H1 (cell line): Measurements from ENCODE around the gene NQO2. TPM values are rescaled to one million over a fixed set of nuclear protein-coding genes. Genes with fewer than 3 reads are reported as not detected.

Source experiments
- CTCF ChIA-PET: fragments of 300-600 bp; sonication (Branson Sonifier 250); formaldehyde crosslinking; loops from one replicate; lab custom pipeline; 2021; ENCODE audit not compliant: partially characterized antibody; lab: Charles Lee
- POLR2A ChIA-PET: fragments of 300-600 bp; sonication (Branson Sonifier 250); formaldehyde crosslinking; loops from one replicate; lab custom pipeline; 2021; ENCODE audit warnings: inconsistent platforms; ENCODE audit not compliant: partially characterized antibody; lab: Charles Lee
- DNase-seq, 2 experiments: peaks; one replicate each; pipeline versions ENCODE4 v3.0.0 to v3.0.0-alpha.2; 2010 to 2022; ENCODE audit warnings: low spot score in 2 of 2, low read depth in 1 of 2, mixed read lengths in 1 of 2
- FAIRE-seq: peaks from 2 replicates; lab custom pipeline; 2011; peaks lifted over from hg19 to GRCh38; lab: Jason Lieb, UNC
- H2AFZ ChIP-seq: 2 replicates; pipeline ENCODE4 v1.8.1; 2012; ENCODE audit warnings: low read length, inconsistent platforms
- H2AK5ac ChIP-seq: 2 replicates; pipeline ENCODE4 v1.6.1; 2013; ENCODE audit warnings: low read depth, low read length
- H2BK120ac ChIP-seq: replicated peaks from 2 replicates; pipeline ENCODE3; 2013; ENCODE audit warnings: low read depth, low read length, inconsistent platforms
- H2BK12ac ChIP-seq: 2 replicates; pipeline ENCODE4 v1.6.1; 2013; ENCODE audit warnings: low read depth, low read length
- H2BK15ac ChIP-seq: 2 replicates; pipeline ENCODE4 v1.6.1; 2013; ENCODE audit warnings: low read length
- H2BK20ac ChIP-seq: 2 replicates; pipeline ENCODE4 v1.6.1; 2013; ENCODE audit warnings: low read length
- H2BK5ac ChIP-seq: 2 replicates; pipeline ENCODE4 v1.6.1; 2013; ENCODE audit warnings: low read depth, low read length
- H3K14ac ChIP-seq: 2 replicates; pipeline ENCODE4 v1.6.1; 2013; ENCODE audit warnings: inconsistent platforms; ENCODE audit not compliant: insufficient read length
- H3K18ac ChIP-seq: 2 replicates; pipeline ENCODE4 v1.6.1; 2013; ENCODE audit warnings: low read length; ENCODE audit errors: extremely low read depth
- H3K23ac ChIP-seq: 2 replicates; pipeline ENCODE4 v1.6.1; 2013; ENCODE audit warnings: inconsistent platforms; ENCODE audit not compliant: insufficient read length
- H3K23me2 ChIP-seq: 2 replicates; pipeline ENCODE4 v1.6.1; 2013; ENCODE audit warnings: low read depth, low read length
- H3K27ac ChIP-seq: 2 replicates; pipeline ENCODE4 v1.6.1; 2011; ENCODE audit warnings: low read depth, low read length, inconsistent platforms
- H3K27me3 ChIP-seq, 4 experiments: replicated peaks in 1 of 4; 1 replicate in 1 of 4; 2 replicates in 3 of 4; pipeline versions ENCODE4 v1.6.1 to v1.8.1; 2011 to 2013; ENCODE audit warnings: low read length in 3 of 4, mild to moderate bottlenecking in 3 of 4, inconsistent platforms in 2 of 4, mixed read lengths in 2 of 4, moderate library complexity in 1 of 4; ENCODE audit not compliant: control insufficient read depth in 3 of 4, insufficient read depth in 3 of 4; ENCODE audit errors: extremely low read depth in 1 of 4
- H3K36me3 ChIP-seq, 4 experiments: 2 replicates each; pipeline versions ENCODE4 v1.6.1 to v1.8.1; 2011 to 2013; ENCODE audit warnings: mild to moderate bottlenecking in 4 of 4, low read length in 3 of 4, moderate library complexity in 2 of 4, control low read depth in 1 of 4, inconsistent platforms in 1 of 4; ENCODE audit not compliant: insufficient read depth in 4 of 4, control insufficient read depth in 2 of 4
- H3K4ac ChIP-seq: replicated peaks from 2 replicates; pipeline ENCODE3; 2013; ENCODE audit warnings: low read length, low read depth, mixed read lengths, inconsistent platforms; ENCODE audit not compliant: insufficient read length
- H3K4me1 ChIP-seq, 4 experiments: replicated peaks in 1 of 4; 1 replicate in 1 of 4; 2 replicates in 3 of 4; pipeline versions ENCODE4 v1.6.1 to v1.8.1; 2011 to 2013; ENCODE audit warnings: low read length in 3 of 4, inconsistent platforms in 2 of 4, mixed read lengths in 1 of 4; ENCODE audit not compliant: insufficient read depth in 4 of 4, control insufficient read depth in 3 of 4
- H3K4me2 ChIP-seq, 2 experiments: 2 replicates each; pipeline versions ENCODE4 v1.6.1 to v1.8.1; 2011 to 2013; ENCODE audit warnings: low read depth in 2 of 2, low read length in 2 of 2, control low read depth in 1 of 2, inconsistent platforms in 1 of 2, mild to moderate bottlenecking in 1 of 2; ENCODE audit not compliant: insufficient read depth in 1 of 2
- H3K4me3 ChIP-seq, 4 experiments: fragments of 200-600, 300-600 bp in 1 of 4; sonication (generic), shearing (Covaris generic), sonication (Bioruptor Twin) in 1 of 4; 2 replicates each; pipeline versions ENCODE4 v1.5.1 to v1.8.1; 2011 to 2016; ENCODE audit warnings: low read length in 4 of 4, low read depth in 3 of 4, control low read depth in 2 of 4, inconsistent platforms in 2 of 4, mild to moderate bottlenecking in 2 of 4, mixed read lengths in 1 of 4, moderate library complexity in 1 of 4; ENCODE audit not compliant: insufficient read depth in 2 of 4; ENCODE audit errors: extremely low read depth in 1 of 4
- H3K56ac ChIP-seq: replicated peaks from 2 replicates; pipeline ENCODE3; 2013; ENCODE audit warnings: low read depth, mild to moderate bottlenecking, mixed read lengths, low read length, inconsistent platforms; ENCODE audit not compliant: insufficient read length
- H3K79me1 ChIP-seq: 2 replicates; pipeline ENCODE4 v1.6.1; 2013; ENCODE audit warnings: low read depth, low read length, control low read depth
- H3K79me2 ChIP-seq, 2 experiments: 2 replicates each; pipeline versions ENCODE4 v1.6.1 to v1.8.1; 2012 to 2013; ENCODE audit warnings: low read length in 2 of 2, mild to moderate bottlenecking in 2 of 2, inconsistent platforms in 1 of 2; ENCODE audit not compliant: insufficient read depth in 2 of 2, control insufficient read depth in 1 of 2
- H3K9ac ChIP-seq, 4 experiments: replicated peaks in 1 of 4; 1 replicate in 1 of 4; 2 replicates in 3 of 4; pipeline versions ENCODE4 v1.6.1 to v1.8.1; 2011 to 2013; ENCODE audit warnings: low read depth in 3 of 4, low read length in 3 of 4, control low read depth in 2 of 4, mild to moderate bottlenecking in 2 of 4, moderate library complexity in 2 of 4, inconsistent platforms in 1 of 4; ENCODE audit errors: extremely low read depth in 1 of 4
- H3K9me3 ChIP-seq, 2 experiments: 2 replicates each; pipeline versions ENCODE4 v1.6.1 to v1.8.1; 2012 to 2013; ENCODE audit warnings: mild to moderate bottlenecking in 2 of 2, moderate library complexity in 2 of 2, control low read depth in 1 of 2, inconsistent platforms in 1 of 2, low read depth in 1 of 2, low read length in 1 of 2, mixed read lengths in 1 of 2; ENCODE audit not compliant: insufficient read depth in 2 of 2
- H4K20me1 ChIP-seq, 2 experiments: replicated peaks in 1 of 2; 2 replicates each; pipeline versions ENCODE3 to v1.8.1; 2011 to 2013; ENCODE audit warnings: inconsistent platforms in 2 of 2, low read length in 2 of 2, mild to moderate bottlenecking in 1 of 2; ENCODE audit not compliant: insufficient read depth in 2 of 2, control insufficient read depth in 1 of 2
- H4K5ac ChIP-seq: 2 replicates; pipeline ENCODE4 v1.6.1; 2013; ENCODE audit warnings: low read length, low read depth, mixed read lengths, inconsistent platforms; ENCODE audit not compliant: insufficient read length
- H4K8ac ChIP-seq: 2 replicates; pipeline ENCODE4 v1.8.0; 2013; ENCODE audit warnings: mild to moderate bottlenecking, moderate library complexity, low read length, inconsistent platforms; ENCODE audit not compliant: insufficient read depth; ENCODE audit errors: extremely low read depth
- H4K91ac ChIP-seq: replicated peaks from 2 replicates; pipeline ENCODE3; 2013; ENCODE audit warnings: low read length, mixed read lengths, inconsistent platforms; ENCODE audit not compliant: insufficient read length
- CREB1 ChIP-seq: IDR thresholded peaks from 2 replicates; pipeline ENCODE4 v1.6.1; 2012; ENCODE audit warnings: inconsistent platforms
- CTBP2 ChIP-seq: IDR thresholded peaks from 2 replicates; pipeline ENCODE4 v1.7.0; 2011; ENCODE audit warnings: borderline replicate concordance, mild to moderate bottlenecking, moderate library complexity, mixed read lengths, low read length; ENCODE audit not compliant: insufficient read depth, insufficient read length
- GTF2F1 ChIP-seq: IDR thresholded peaks from 2 replicates; pipeline ENCODE4 v1.6.1; 2012; ENCODE audit warnings: low read depth, low read length, improper control_type of control experiment, borderline replicate concordance
- HDAC2 ChIP-seq, 2 experiments: fragments of 300-600 bp in 1 of 2; sonication (generic) in 1 of 2; IDR thresholded peaks; 2 replicates each; pipeline ENCODE4 v1.6.1; 2011 to 2012; ENCODE audit warnings: low read depth in 2 of 2, low read length in 2 of 2, mild to moderate bottlenecking in 2 of 2, moderate library complexity in 2 of 2, borderline replicate concordance in 1 of 2, inconsistent platforms in 1 of 2
- MAFK ChIP-seq: IDR thresholded peaks from 2 replicates; pipeline ENCODE4 v1.6.1; 2012; ENCODE audit warnings: low read depth, mild to moderate bottlenecking, improper control_type of control experiment, low read length
- POU5F1 ChIP-seq: IDR thresholded peaks from 2 replicates; pipeline ENCODE4 v1.6.1; 2011; ENCODE audit warnings: low read depth, mild to moderate bottlenecking, low read length, moderate library complexity
- RXRA ChIP-seq: IDR thresholded peaks from 2 replicates; pipeline ENCODE4 v1.6.1; 2011; ENCODE audit warnings: low read depth, mild to moderate bottlenecking, low read length, moderate library complexity; ENCODE audit not compliant: insufficient read depth
- SUZ12 ChIP-seq: fragments of 200-600 bp; sonication (generic); IDR thresholded peaks from 2 replicates; pipeline ENCODE4 v1.6.1; 2012; ENCODE audit warnings: mild to moderate bottlenecking, inconsistent platforms, low read length, moderate library complexity, mixed read lengths
- ZNF274 ChIP-seq: IDR thresholded peaks from 2 replicates; pipeline ENCODE4 v1.7.0; 2012; ENCODE audit warnings: low read length, borderline replicate concordance; ENCODE audit errors: extremely low read depth
- WGBS, 2 experiments: shearing (Covaris generic) in 1 of 2; methylation state at CpG; one replicate each; pipeline versions ENCODE4 v1.1.6 to v1.1.7; 2013 to 2015; ENCODE audit warnings: low lambda C conversion rate in 2 of 2, mixed read lengths in 2 of 2, inconsistent platforms in 1 of 2, low coverage in 1 of 2, missing lambda C conversion rate in 1 of 2; ENCODE audit not compliant: insufficient replicate concordance in 2 of 2, insufficient coverage in 1 of 2, insufficient read length in 1 of 2; ENCODE audit errors: extremely low coverage in 1 of 2, missing lambda C conversion rate in 1 of 2; 5-methylcytosine and 5-hydroxymethylcytosine counted together
- polyA plus RNA-seq, 7 experiments: library from polyadenylated mRNA; depleted of rRNA in 3 of 7; stranded (reverse) in 5 of 7; unstranded in 2 of 7; fragments of >200 nt in 5 of 7; fragments of 200-250 nt in 2 of 7; gene quantifications; 1 replicate in 5 of 7; 2 replicates in 1 of 7; 4 replicates in 1 of 7; pipeline versions ENCODE4 v1.2.1 to v1.2.3, GENCODE V29; 2011 to 2013; ENCODE audit warnings: missing spikeins in 2 of 7, mixed read lengths in 2 of 7
- total RNA-seq: library from RNA; stranded (reverse); fragmentation: NEBNext Ultra II Directional; extraction: Animal tissue kit (Norgen Biotek cat#: 25700); gene quantifications from 2 replicates; pipeline ENCODE4 v1.2.1, GENCODE V29; 2021
- TF ChIP-seq, protein P1 (sequence below): IDR thresholded peaks from 2 replicates; pipeline ENCODE4 v1.6.1; 2012; ENCODE audit warnings: low read length, inconsistent platforms
- TF ChIP-seq, protein P2 (sequence below): IDR thresholded peaks from 2 replicates; pipeline ENCODE4 v1.6.1; 2011; ENCODE audit warnings: low read length, improper control_type of control experiment

NQO2 gene
- total and polyA plus RNA-seq, 2 of the 8 experiments (the other 6 are each of a cell fraction or from before 2014, with no cell fraction given): 135 to 168 TPM

DNA sequence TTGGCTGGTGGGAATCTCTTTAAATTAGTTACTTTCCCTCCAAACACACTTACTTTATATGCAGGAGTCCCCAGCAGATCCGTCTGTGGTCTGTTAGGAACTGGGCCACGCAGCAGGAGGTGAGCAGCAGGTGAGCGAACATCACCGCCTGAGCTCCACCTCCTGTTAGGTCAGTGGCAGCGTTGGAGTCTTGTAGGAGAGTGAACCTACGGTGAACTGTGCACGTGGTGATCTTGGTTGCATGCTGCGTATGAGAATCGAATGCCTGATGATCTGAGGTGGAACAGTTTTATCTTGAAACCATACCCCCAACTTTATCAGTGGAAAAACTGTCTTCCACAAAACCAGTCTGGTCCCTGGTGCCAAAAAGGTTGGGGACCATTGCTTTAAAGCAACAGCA, 33.3 kb upstream of the NQO2 start:
- H2BK120ac ChIP-seq: no peak overlapping the region
- H2BK5ac ChIP-seq: no peak overlapping the region
- no peak overlapping the region for H4K8ac ChIP-seq
- peaks cover 5 to 9% (median 6%) of the 10 kb centered on the region in 4 experiments for H3K4me1 ChIP-seq
- no peak overlapping the region for H3K4me3 ChIP-seq
- CTCF ChIA-PET: interaction anchor here (0.7 to 2.8 kb wide), 9 partner anchors 11 to 72 kb away, joined by 3 to 22 read pairs (median 5); no protein-coding TSS in a partner anchor
- H2AK5ac ChIP-seq: no peak overlapping the region
- no peak overlapping the region for H2BK12ac ChIP-seq
- H3K9me3 ChIP-seq: no peaks in the 10 kb centered on the region
- 60% methylated on average over 9 of the region's 9 CpGs; no CpG with 5 or more reads in 1 of the 2 experiments for WGBS, 2 experiments
- H3K4me2 ChIP-seq: no peak overlapping the region; a peak in 1 of 4 replicates
- H4K91ac ChIP-seq: no peak overlapping the region
- POLR2A ChIA-PET: no interaction called here
- no peak overlapping the region for H3K18ac ChIP-seq
- no peak for DNase-seq
- peaks cover 3% of the 10 kb centered on the region; the same call in 1 of the 2 replicates for H3K23me2 ChIP-seq
- no peak for TF ChIP-seq CTBP2
- TF ChIP-seq ZNF274: no peak
- no peak for TF ChIP-seq CREB1
- no peak for TF ChIP-seq SUZ12
- no peak for TF ChIP-seq RXRA
- no peak for TF ChIP-seq POU5F1
- TF ChIP-seq, protein P1, sequence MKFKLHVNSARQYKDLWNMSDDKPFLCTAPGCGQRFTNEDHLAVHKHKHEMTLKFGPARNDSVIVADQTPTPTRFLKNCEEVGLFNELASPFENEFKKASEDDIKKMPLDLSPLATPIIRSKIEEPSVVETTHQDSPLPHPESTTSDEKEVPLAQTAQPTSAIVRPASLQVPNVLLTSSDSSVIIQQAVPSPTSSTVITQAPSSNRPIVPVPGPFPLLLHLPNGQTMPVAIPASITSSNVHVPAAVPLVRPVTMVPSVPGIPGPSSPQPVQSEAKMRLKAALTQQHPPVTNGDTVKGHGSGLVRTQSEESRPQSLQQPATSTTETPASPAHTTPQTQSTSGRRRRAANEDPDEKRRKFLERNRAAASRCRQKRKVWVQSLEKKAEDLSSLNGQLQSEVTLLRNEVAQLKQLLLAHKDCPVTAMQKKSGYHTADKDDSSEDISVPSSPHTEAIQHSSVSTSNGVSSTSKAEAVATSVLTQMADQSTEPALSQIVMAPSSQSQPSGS: no peak
- no peak for TF ChIP-seq MAFK
- TF ChIP-seq GTF2F1: no peak
- TF ChIP-seq HDAC2 (IDR thresholded peaks at IDR 0.05; ENCODE audit: borderline replicate concordance in 1 of 2, low read depth in 2 of 2, low read length in 2 of 2): no peak
- TF ChIP-seq, protein P2, sequence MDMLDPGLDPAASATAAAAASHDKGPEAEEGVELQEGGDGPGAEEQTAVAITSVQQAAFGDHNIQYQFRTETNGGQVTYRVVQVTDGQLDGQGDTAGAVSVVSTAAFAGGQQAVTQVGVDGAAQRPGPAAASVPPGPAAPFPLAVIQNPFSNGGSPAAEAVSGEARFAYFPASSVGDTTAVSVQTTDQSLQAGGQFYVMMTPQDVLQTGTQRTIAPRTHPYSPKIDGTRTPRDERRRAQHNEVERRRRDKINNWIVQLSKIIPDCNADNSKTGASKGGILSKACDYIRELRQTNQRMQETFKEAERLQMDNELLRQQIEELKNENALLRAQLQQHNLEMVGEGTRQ: no peak
- H2AFZ ChIP-seq: no peak overlapping the region
- no peak for FAIRE-seq
- no peak overlapping the region for H3K14ac ChIP-seq
- no peak overlapping the region for H2BK15ac ChIP-seq
- H4K20me1 ChIP-seq: no peaks in the 10 kb centered on the region
- no peaks in the 10 kb centered on the region for H3K36me3 ChIP-seq
- no peaks in the 10 kb centered on the region; a peak in 1 of 7 replicates for H3K27me3 ChIP-seq
- H3K9ac ChIP-seq: no peak overlapping the region
- H4K5ac ChIP-seq: no peak overlapping the region
- H3K79me1 ChIP-seq: no peaks in the 10 kb centered on the region; the same call in 1 of the 2 replicates
- no peaks in the 10 kb centered on the region for H3K79me2 ChIP-seq
- no peak overlapping the region for H3K27ac ChIP-seq
- H3K23ac ChIP-seq: no peak overlapping the region
- H3K4ac ChIP-seq: no peak overlapping the region
- no peak overlapping the region for H3K56ac ChIP-seq
- no peak overlapping the region for H2BK20ac ChIP-seq
